Measurements from ENCODE around the gene ROBO1.

ROBO1 gene

GRCh38 chr3:79436387-79436786 lies 331.4 kb downstream of the ROBO1 start:
- no peak for DNase-seq

DNA sequence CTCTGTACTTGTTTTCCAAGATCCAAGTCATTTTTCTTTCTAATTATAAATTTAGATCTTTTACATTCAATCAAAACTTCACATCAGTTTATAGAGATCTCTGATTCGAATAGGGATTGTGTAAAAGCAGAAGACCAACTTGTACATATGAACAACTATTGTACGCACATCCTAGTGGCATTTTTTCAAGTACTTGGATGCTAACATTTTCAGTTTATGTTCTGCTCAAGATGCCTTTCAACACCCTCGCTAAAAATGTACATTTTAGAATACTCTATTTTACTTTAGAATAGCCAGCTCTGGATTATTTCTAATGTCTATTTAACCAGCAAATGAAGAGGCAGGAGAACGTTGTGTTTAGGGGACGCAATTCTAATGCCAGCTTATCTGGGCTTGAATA lies 340.7 kb downstream of the ROBO1 start:
- DNase-seq = no peak

- no peak for DNase-seq
Observed at GRCh38 chr3:79424811-79425210, 343.0 kb downstream of the ROBO1 start.

DNA sequence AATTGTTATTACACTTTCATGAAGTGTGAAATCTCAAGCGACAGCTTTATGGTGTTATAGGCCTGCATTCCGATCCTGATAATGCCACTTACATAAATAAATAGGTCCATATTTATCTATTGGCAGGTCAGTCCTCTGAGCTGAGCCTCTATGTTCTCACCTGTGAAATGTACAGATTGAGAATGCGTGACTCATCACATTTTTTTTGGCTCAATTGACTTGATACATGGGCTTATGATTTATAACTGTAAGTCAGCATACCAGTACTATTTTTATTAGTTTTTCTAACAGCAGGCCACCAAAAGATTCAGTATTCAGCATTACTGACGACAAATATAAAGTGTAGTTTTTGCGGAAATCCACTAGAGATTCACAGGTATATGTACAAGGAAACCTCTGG lies 344.4 kb downstream of the ROBO1 start:
- DNase-seq = no peak

DNA sequence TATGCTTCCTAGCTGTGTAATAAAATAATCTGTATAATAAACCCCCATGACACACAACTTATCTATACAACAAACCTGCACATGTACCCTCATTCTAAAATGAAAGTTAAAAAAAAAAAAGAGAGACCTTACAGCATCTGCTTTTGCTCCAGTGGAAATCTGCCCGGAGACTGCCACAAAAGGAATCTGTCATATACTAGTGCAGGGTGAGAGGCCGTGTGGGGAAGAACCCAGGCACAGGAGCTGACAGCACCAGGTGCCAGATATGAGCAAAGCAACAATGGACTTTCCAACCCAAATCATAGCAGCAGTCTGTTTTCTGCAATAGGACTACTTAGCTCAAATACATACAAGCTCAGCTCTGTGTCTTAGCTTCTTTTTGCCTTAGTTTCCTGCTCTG lies 346.5 kb downstream of the ROBO1 start:
- DNase-seq = no peak

DNA sequence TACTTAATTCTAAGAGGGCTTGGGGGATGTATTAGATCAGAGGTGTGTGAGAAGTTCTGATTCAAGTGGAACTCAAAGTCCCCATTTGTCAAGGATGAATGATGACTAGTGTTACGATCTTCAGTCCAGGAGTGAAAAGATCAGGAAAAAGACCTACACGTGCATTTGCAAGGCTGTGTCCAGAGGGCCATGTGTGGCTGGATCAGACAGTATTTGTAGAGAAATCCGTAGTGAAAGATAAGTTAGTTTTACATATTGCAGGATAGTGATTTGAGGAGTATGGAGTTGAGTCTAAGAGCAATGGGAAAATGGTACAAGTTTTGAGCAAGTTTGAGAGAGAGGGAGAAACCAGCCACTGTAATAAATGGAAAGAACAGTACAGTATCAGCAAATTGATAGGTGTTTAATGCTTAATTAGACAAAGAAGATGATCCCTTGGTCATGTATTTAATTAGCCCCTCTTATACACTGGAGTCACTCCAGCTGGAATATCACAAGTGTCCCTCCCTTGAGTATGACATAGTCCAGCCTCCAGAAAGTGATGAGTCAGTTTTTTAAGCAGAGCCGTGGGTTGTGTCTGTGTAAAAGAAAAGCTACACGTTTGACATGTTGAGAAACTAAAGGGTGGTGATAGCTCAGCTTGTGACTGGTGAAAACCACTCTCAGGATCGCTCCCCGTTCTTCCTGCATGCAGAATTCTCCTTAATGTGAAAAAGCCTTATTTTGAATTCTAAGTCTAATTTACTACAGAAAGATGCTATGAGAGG lies 348.8 kb downstream of the ROBO1 start:
- no peak for DNase-seq

- no peak for DNase-seq
Observed at GRCh38 chr3:79415356-79415755, 352.4 kb downstream of the ROBO1 start.

GRCh38 chr3:79414806-79415205 lies 353.0 kb downstream of the ROBO1 start:
- DNase-seq = no peak

GRCh38 chr3:79414035-79414434 lies 353.8 kb downstream of the ROBO1 start:
- no peak for DNase-seq

DNA sequence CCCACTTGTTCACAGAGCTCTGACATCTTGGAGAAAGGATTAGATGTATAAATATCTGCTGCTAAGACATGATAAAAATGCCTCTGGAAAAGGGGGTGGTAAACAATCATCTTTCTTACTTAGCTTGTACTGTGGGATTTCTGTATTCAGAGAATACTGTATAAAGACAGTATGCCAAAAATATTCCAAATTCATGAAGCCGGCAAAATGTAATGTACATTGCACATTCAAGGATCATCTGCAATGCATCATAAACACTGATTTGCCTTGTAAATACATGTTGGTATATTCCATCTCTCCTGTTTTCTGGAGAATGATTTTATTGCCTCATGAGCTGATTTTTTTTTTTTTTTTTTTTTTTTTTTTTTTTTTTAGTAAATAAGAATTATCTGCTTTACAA lies 355.3 kb downstream of the ROBO1 start:
- DNase-seq = no peak

GRCh38 chr3:79410617-79411016 lies 357.2 kb downstream of the ROBO1 start:
- DNase-seq = no peak

GRCh38 chr3:79410136-79410535 lies 357.7 kb downstream of the ROBO1 start:
- no peak for DNase-seq

DNA sequence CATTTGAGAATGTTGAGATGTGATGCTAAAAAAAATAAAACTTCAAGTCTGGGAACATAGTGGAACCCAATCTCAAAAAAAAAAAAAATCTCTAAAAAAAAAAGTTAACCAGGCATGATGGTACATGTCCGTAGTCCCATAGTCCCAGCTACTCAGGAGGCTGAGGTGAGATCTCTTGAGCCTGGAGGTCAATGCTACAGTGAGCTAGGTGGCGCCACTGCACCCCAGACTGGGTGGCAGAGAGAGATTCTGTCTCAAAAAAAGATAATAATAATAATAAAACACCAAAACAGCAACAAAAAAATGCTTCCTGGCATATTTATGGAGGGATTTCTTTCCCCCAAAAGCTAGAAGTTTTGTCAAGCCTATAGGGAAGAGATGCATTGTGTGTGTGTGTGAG lies 361.6 kb downstream of the ROBO1 start:
- DNase-seq = no peak

DNA sequence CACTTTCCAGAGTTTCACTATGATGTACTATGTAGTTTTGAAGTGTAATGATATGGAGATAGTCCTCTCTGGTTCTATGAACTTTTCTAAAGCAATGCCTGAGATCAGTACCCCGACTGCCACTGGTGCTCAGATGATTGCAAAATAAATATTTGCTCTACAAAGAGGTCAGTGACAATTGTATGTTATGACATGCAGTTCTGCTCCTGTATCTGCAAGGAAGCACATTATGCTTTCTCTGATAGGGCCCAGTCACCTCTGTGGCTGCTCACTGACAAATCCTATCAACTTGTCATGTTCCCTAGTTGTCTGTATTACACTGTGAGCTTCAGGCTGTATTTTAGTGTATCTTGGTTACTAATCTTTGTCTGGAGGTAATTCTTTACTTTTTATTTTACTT lies 362.6 kb downstream of the ROBO1 start:
- no peak for DNase-seq

GRCh38 chr3:79396595-79396994 lies 371.2 kb downstream of the ROBO1 start:
- DNase-seq = no peak

GRCh38 chr3:79392479-79392878 lies 375.3 kb downstream of the ROBO1 start:
- no peak for DNase-seq

DNA sequence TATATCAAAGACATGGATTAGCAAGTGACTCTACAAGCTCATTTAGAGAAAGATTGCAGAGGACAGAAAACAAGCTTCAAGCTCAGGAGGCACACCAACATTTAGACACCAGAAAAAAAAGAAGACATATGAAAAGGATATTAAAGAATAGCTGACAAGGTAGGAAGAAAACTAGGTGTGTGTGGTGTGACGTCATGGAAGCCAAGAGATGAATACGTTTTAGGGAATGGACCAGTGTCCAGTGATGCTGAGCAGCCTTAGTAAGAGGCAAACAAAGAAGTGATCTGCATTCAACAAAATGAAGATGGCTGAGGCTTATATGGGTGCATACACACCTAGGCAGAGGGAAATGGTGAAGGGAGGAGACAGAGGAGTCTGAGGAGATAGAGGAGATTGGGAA lies 377.4 kb downstream of the ROBO1 start:
- DNase-seq = no peak

DNA sequence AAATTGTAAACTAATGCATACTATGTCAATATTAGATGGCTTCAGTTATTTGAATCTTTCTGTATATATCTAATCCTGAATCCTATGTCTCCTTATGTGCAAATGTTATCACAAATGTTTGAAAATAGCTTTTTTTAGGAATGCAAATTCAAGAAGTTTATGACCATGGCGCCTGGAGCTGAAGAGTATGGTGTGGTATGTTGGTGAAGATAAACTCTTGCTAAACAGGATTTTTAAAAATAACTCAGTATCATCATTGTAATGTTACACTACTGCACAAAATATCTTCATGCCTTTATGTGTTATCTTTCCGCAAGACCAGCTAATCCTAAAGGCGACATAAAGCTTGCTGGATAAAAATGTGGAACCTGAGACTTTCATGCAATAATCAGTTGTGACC lies 382.6 kb downstream of the ROBO1 start:
- DNase-seq = no peak

DNA sequence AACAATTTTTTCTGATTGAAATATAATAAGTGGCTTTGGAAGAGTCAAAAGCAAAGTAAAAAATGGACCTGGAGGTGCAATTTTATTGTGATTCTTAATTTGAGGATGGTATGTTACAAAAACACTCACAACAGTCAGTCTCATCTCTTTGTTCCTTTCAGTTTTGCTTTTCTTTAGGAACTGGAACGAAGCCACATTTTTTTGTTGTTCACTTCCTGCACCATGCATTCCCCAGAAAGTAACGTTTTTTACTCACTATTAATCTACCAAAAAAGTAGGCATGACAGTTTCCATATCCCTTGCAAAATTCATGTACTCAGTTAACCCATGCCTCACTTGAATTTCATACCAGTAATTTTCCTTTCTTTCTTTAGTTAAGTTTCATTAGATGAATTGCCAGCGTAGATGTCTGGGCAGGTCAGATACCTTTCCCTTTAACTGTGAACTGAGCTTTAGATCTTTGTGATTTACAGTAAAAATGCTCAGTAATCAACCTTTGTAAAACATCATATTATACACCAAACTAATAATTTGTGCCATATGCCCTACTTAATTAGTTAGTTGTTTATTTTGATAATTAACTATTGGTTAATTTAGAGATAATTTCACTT lies 384.3 kb downstream of the ROBO1 start:
- DNase-seq = no peak

GRCh38 chr3:79380581-79380980 lies 387.2 kb downstream of the ROBO1 start:
- DNase-seq = no peak

DNA sequence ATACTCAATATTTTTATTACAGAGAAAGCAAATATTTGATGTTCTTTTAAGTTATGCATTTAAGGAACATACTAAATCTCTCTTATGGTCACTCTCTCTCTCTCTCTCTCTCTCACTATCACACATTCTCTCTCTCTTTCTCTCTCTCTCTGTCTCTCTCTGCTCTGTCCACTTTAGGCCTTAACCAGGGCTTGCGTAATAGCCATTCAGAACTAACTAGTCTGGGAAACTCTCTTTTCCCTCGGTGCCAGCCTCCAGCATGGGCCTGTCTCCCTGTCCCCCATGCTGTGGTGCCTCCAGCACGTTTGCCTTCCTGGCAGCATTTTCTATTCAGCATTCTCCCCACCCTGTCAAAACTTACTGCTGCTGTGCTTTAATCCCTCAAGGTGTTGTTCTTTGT lies 389.7 kb downstream of the ROBO1 start:
- DNase-seq = no peak

GRCh38 chr3:79369306-79369705 lies 398.5 kb downstream of the ROBO1 start:
- DNase-seq = no peak

DNA sequence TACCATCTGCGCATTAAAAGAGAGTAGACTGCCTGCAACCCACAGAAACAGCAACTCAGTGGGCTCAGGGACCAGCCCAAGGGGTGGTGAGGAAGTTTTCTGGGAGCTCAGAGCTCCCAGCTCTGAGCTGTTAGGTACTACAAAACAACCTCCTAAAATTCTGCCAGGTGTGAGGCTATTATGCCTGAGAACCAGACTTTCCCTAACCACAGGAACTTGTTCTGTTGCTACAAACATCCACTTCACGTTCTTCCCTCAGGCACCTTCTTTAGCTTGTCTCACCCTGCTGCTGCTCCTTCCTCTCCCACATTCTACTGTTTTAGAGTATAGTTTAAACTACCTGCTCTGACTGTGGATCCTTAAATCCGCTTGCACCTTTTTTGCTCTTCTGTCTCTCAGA lies 399.4 kb downstream of the ROBO1 start:
- peak; percentile 84 for DNase-seq

GRCh38 chr3:79367803-79368202 lies 400.0 kb downstream of the ROBO1 start:
- no peak for DNase-seq

DNA sequence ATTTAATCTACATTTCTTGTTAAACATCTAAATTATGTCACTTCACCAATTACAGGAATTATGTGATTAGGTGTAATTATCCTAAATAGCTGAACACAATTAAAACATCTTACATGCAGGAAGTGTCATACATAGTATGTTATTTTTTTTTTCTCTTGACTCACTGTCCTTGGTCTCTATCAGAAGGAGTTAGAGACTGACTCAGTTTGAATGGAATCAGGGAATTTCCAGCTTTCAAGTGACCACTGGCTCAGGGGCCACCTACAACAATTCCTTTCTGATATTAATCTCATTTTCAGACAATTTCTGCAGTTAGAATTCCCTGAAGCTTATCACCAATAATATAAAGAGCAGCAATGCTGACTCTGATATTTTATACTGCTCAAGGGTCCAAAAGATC lies 400.7 kb downstream of the ROBO1 start:
- no peak for DNase-seq

Measured in islet precursor cell (in vitro differentiated cells).